Effector memory CD4-positive, alpha-beta T cell (primary cell): ENCODE measurements around the gene UTP14C.
"Not testable (repeated sequence)": the region's sequence is repeated elsewhere in the genome, so short reads cannot be mapped to it uniquely, and the experiment has no call there.

Experiments
- DNase-seq, 3 donors: peaks; one replicate each; pipeline ENCODE4 v3.0.0-alpha.2; 2020
- H3K27ac ChIP-seq: 2 replicates; pipeline ENCODE4 v1.7.0; 2013; ENCODE audit warnings: mild to moderate bottlenecking, low read length, moderate library complexity; ENCODE audit not compliant: insufficient read depth, poor library complexity, severe bottlenecking
- H3K27me3 ChIP-seq: replicated peaks from 2 replicates; pipeline ENCODE4 v1.7.0; 2013; ENCODE audit warnings: mild to moderate bottlenecking, low read length; ENCODE audit not compliant: insufficient read depth, control insufficient read depth, poor library complexity, severe bottlenecking
- H3K36me3 ChIP-seq: 2 replicates; pipeline ENCODE4 v1.7.0; 2013; ENCODE audit warnings: mild to moderate bottlenecking, low read length, moderate library complexity; ENCODE audit not compliant: control insufficient read depth, insufficient read depth
- H3K4me1 ChIP-seq: 2 replicates; pipeline ENCODE4 v1.7.0; 2013; ENCODE audit warnings: low read length, mild to moderate bottlenecking; ENCODE audit not compliant: control insufficient read depth, insufficient read depth, poor library complexity, severe bottlenecking
- H3K4me3 ChIP-seq: 2 replicates; pipeline ENCODE4 v1.7.0; 2013; ENCODE audit warnings: low read length, low read depth, mild to moderate bottlenecking; ENCODE audit not compliant: insufficient read depth, poor library complexity, severe bottlenecking
- H3K9me3 ChIP-seq: 2 replicates; pipeline ENCODE4 v1.7.0; 2013; ENCODE audit warnings: mild to moderate bottlenecking, low read length, moderate library complexity; ENCODE audit not compliant: control insufficient read depth

UTP14C gene

GRCh38 chr13:52034616-52035226 lies 10.2 kb downstream of the UTP14C start:
- no peaks in the 10 kb centered on the region for H3K4me1 ChIP-seq
- H3K27ac ChIP-seq, result no peak overlapping the region
- no peaks in the 10 kb centered on the region for H3K36me3 ChIP-seq
- no peak for DNase-seq
- no peaks in the 10 kb centered on the region for H3K9me3 ChIP-seq
- H3K4me3 ChIP-seq, result no peak overlapping the region
- no peaks in the 10 kb centered on the region for H3K27me3 ChIP-seq

GRCh38 chr13:52036037-52036436 lies 11.5 kb downstream of the UTP14C start:
- H3K4me1 ChIP-seq, result no peaks in the 10 kb centered on the region
- H3K27ac ChIP-seq, result no peak overlapping the region
- no peak overlapping the region for H3K4me3 ChIP-seq
- H3K9me3 ChIP-seq, result no peaks in the 10 kb centered on the region
- H3K27me3 ChIP-seq, result no peaks in the 10 kb centered on the region
- H3K36me3 ChIP-seq, result no peaks in the 10 kb centered on the region
- DNase-seq, result no peak

GRCh38 chr13:52043675-52044074 lies 19.2 kb downstream of the UTP14C start:
- H3K27me3 ChIP-seq, result no peaks in the 10 kb centered on the region
- DNase-seq, result no peak
- H3K27ac ChIP-seq, result no peak overlapping the region
- no peak overlapping the region for H3K4me3 ChIP-seq
- H3K4me1 ChIP-seq, result no peaks in the 10 kb centered on the region
- no peaks in the 10 kb centered on the region for H3K36me3 ChIP-seq
- H3K9me3 ChIP-seq, result no peaks in the 10 kb centered on the region

- no peak overlapping the region for H3K4me3 ChIP-seq
These were observed 23.0 kb downstream of the UTP14C start for GRCh38 chr13:52047463-52047862.

GRCh38 chr13:52048516-52048915 lies 24.0 kb downstream of the UTP14C start:
- H3K27me3 ChIP-seq, result no peaks in the 10 kb centered on the region
- no peaks in the 10 kb centered on the region for H3K4me1 ChIP-seq
- H3K36me3 ChIP-seq, result no peaks in the 10 kb centered on the region
- H3K27ac ChIP-seq, result no peak overlapping the region
- H3K9me3 ChIP-seq, result no peaks in the 10 kb centered on the region
- DNase-seq, result no peak
- H3K4me3 ChIP-seq, result no peak overlapping the region

More at GRCh38 chr13:52047463-52047862, 23.0 kb downstream of the UTP14C start:
- no peaks in the 10 kb centered on the region for H3K9me3 ChIP-seq
- no peaks in the 10 kb centered on the region for H3K27me3 ChIP-seq
- no peak for DNase-seq
- no peak overlapping the region for H3K27ac ChIP-seq
- no peaks in the 10 kb centered on the region for H3K4me1 ChIP-seq
- no peaks in the 10 kb centered on the region for H3K36me3 ChIP-seq

- Histone ChIP-seq H3K4me3 (no peak overlapping the region), H3K27me3 (no peaks in the 10 kb centered on the region), H3K9me3 (no peaks in the 10 kb centered on the region), H3K36me3 (no peaks in the 10 kb centered on the region), H3K4me1 (no peaks in the 10 kb centered on the region), H3K27ac (no peak overlapping the region)
- no peak for DNase-seq
These were observed 26.9 kb downstream of the UTP14C start for GRCh38 chr13:52051400-52051799.

GRCh38 chr13:52053460-52053859 lies 29.0 kb downstream of the UTP14C start:
- Histone ChIP-seq H3K4me3 (no peak overlapping the region), H3K27ac (no peak overlapping the region), H3K27me3 (no peaks in the 10 kb centered on the region), H3K4me1 (no peaks in the 10 kb centered on the region), H3K9me3 (no peaks in the 10 kb centered on the region), H3K36me3 (no peaks in the 10 kb centered on the region)
- DNase-seq, result no peak

GRCh38 chr13:52061064-52061463 lies 36.6 kb downstream of the UTP14C start:
- not testable (repeated sequence) for H3K27me3 ChIP-seq, H3K36me3 ChIP-seq, H3K9me3 ChIP-seq, H3K27ac ChIP-seq, H3K4me1 ChIP-seq, H3K4me3 ChIP-seq, DNase-seq

GRCh38 chr13:52061587-52061986 lies 37.1 kb downstream of the UTP14C start:
- no peak overlapping the region for H3K27ac ChIP-seq
- H3K36me3 ChIP-seq, result no peaks in the 10 kb centered on the region
- no peak for DNase-seq
- no peaks in the 10 kb centered on the region for H3K4me1 ChIP-seq
- H3K4me3 ChIP-seq, result no peak overlapping the region
- no peaks in the 10 kb centered on the region for H3K9me3 ChIP-seq
- H3K27me3 ChIP-seq, result no peaks in the 10 kb centered on the region

GRCh38 chr13:52067237-52067636 lies 42.7 kb downstream of the UTP14C start:
- no peak for DNase-seq
- Histone ChIP-seq H3K9me3 (peaks cover 8% of the 10 kb centered on the region), H3K4me3 (no peak overlapping the region)

More at GRCh38 chr13:52067237-52067636, 42.7 kb downstream of the UTP14C start:
- H3K36me3 ChIP-seq, result no peaks in the 10 kb centered on the region
- H3K27me3 ChIP-seq, result peaks cover under 1% of the 10 kb centered on the region
- no peak overlapping the region for H3K27ac ChIP-seq
- H3K4me1 ChIP-seq, result no peaks in the 10 kb centered on the region
